ENCODE measurements around the gene PPP1R1A.

The PPP1R1A gene

DNA sequence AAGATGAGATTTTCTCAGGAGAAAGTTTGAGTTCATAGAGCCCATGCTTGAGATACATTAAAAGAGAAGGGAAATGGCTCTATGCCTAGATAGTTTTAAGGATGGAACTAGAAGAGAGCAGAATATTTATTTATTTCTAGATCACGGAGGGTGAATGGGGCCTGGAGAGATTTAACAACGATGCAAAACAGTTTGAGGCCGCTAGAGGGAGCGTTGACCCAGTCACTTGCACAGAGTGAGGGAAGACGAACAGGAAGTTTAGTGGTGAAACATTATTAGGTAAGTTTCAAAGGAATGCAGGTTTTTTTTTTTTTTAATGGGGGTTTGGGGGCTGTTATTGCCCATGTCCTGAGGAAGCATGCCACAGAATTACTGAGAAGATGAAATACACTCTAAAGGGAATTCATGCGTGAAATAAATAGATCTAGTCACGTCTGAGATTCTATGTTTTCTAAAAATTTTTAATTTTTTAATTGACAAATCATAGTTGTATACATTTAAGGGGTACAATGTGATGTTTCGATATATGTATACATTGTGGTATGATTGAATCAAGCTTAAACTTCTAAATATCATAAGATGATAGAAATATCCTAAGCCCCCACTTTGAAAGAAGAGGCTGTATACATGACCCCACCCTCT lies 14.8 kb upstream of the PPP1R1A start:
- peak; percentile 72 for DNase-seq

- DNase-seq: no peak
Measured at GRCh38 chr12:54602661-54603060, 14.2 kb upstream of the PPP1R1A start.

DNA sequence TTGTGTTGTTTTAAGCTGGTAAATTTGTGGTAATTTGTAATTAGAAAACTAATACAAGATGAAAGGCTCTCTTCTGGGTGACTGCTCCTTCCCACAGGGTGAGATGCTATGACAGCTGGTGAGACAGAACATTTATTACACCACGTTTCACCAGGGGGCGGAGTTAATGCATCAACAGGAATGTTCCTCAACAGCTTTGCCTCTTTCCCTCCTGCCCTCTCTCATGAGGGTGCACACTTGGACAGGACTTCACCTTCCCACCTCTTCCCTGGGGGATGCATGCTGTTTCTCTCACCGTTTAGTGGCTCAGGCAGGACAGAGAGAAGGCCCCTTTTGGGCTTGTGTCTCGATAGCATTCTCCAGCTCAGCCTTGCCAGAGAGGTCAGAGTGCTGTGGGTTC lies 13.4 kb upstream of the PPP1R1A start:
- DNase-seq: no peak

DNA sequence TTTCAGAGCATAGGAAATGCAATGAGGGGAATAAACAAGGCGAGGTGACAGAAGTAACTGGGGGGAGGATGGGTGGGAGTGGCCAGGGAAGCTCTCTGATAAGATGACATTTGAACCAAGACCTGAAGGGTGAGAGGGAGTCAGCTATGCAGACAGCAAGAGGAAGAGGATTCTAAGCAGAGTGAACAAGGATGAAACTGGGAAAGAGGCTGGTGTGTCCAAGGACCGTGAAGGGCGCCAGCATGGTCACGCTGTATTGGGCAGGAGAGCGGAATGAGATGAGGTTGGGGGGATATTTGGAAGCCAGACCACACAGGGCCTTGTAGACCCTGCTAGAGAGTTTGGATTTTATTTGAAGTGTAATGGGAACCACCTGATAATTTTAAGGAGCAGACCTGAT lies 10.5 kb upstream of the PPP1R1A start:
- DNase-seq: no peak

- DNase-seq: peak; percentile 63
Measured at GRCh38 chr12:54596526-54596946, 8.1 kb upstream of the PPP1R1A start.

- DNase-seq: no peak
Measured at GRCh38 chr12:54595471-54595870, 7.0 kb upstream of the PPP1R1A start.

GRCh38 chr12:54593725-54594124 lies 5.3 kb upstream of the PPP1R1A start:
- no peak for DNase-seq

DNA sequence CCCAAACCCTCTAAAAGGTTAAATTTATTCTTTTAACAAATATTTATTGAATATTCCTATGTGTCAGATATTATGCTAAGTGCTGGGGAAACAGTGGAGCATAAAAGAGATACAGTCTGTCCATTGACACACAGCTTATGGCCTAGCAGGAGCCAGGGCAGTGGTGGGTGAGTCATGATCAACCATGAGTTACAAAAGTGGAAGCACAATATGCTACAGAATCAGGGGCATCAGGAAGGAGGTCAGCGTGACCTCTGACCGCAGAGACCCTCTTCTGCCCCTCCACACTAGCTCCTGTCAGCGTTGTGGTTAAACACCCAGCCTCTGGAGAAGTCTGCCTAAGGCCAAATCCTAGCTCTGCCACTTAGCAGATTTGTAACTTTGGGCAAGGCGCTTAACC lies 4.7 kb upstream of the PPP1R1A start:
- DNase-seq: no peak

GRCh38 chr12:54592316-54592715 lies 3.9 kb upstream of the PPP1R1A start:
- DNase-seq: no peak

DNA sequence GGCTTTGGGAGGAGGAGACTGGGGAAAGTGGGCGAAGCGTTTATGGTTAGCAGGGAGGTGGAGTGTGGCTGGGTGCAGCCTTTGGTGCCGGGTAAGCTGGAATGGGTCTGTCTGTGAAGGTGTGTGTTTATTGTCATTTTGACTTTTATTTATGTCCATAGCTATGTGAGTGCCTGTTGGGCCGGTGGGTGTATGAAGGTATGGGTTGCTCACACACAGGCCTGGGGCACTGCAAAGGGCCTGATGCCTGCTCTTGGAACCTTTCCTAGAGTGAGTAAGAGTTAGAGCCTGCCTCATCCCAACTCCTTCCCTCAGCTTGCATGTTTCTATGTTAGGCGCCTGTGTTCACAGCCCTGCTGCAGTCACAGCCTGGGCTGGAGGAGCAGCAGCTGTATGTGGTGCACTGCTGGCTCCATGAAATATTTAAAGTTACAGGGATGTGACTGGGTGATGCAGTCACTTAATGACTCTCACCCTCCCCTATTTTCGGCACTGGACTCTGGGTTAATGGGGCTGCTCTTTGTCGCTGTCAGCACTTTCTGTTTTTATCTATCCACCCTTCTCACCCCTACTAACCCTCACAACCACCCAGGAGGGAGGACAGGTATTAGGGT lies 2.6 kb upstream of the PPP1R1A start:
- DNase-seq: no peak

DNA sequence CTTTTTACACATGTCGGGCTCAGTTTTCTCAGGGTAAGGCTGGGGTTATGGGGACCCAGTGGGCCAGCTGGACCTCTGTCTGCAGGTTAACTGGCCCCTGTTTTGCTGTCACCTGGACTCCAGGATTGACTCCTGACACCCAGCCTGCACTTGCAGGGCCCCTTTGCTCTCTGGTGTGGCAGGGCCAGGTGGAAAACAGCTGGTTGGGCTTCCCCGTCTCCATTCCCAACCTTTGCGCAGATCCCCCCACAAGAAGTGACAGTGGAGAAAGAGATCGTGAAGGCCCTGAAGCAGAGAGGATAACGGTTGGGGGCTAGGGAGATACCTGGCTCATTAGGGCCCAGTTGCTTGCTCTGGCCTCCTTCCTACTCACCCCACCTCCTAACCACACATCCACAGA lies 1.5 kb upstream of the PPP1R1A start:
- DNase-seq: no peak

DNA sequence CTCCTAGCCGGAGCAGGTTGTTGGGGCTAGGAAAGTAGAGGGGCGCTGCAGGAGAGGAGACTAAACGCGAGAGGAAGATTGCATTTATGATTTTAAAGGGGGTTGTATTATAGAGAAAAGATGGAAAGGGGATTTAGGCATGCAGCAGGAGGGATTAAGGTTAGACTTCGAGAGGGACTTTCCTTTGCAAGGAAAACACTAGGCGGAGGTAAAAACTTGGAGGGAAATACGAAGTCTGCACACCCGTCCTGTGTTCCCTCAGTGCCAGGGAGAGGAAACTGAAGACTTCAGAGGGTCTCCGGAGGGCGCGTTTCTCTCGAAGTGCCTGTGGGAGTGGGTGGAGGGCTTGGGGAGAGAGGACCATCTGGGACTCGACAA lies 420 bp upstream of the PPP1R1A start:
- no peak for DNase-seq

DNA sequence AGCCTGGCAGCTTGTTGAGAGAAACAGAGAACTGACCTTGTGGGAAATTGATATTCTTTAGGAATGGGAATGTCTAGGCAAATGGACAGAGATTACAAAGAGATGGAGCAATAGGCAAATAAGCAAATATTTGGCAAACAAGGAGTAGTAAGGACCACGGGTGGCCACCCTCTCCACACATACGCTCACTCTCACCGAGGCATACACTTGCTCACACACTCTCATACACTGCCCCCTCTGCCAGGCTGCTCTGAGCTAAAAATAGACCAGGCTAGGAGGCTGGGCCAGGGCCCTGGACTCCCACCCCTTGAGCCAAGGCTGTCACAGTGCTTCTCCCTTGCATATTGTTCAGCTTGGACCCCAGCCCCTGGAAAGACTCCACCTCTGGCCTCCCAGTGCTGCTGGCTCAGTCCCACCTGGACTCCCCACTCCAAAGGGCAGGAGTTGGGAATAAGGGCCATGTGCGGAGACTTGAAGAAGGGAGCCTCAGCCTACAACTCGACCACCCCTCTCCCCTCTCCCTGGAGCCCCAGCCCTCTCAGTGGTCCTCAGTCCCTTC lies 1.1 kb downstream of the PPP1R1A start:
- DNase-seq: no peak

- no peak for DNase-seq
Measured at GRCh38 chr12:54586620-54587019, 1.8 kb downstream of the PPP1R1A start.

GRCh38 chr12:54585243-54585642 lies 3.2 kb downstream of the PPP1R1A start:
- DNase-seq: no peak

DNA sequence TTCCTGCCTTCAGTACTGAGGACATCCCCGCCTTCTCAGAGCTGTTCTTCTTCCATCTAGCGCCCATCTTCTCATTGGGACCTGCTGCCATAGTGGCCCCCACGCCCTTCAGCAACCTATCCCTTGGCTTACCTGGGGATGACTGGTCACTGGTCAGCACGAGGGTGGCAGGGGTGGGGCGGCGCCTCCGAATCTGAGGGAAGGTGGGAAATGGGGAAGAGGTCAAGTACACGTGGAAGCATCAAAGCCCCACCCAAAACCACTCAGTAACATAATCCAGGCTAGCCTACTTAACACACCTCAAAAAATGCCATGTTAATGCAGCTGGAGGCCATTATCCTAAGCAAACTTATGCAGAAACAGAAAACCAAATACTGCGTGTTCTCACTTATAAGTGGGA lies 4.3 kb downstream of the PPP1R1A start:
- DNase-seq: no peak

- no peak for DNase-seq
Measured at GRCh38 chr12:54583726-54584125, 4.7 kb downstream of the PPP1R1A start.

GRCh38 chr12:54581412-54581811 lies 7.0 kb downstream of the PPP1R1A start:
- no peak for DNase-seq

DNA sequence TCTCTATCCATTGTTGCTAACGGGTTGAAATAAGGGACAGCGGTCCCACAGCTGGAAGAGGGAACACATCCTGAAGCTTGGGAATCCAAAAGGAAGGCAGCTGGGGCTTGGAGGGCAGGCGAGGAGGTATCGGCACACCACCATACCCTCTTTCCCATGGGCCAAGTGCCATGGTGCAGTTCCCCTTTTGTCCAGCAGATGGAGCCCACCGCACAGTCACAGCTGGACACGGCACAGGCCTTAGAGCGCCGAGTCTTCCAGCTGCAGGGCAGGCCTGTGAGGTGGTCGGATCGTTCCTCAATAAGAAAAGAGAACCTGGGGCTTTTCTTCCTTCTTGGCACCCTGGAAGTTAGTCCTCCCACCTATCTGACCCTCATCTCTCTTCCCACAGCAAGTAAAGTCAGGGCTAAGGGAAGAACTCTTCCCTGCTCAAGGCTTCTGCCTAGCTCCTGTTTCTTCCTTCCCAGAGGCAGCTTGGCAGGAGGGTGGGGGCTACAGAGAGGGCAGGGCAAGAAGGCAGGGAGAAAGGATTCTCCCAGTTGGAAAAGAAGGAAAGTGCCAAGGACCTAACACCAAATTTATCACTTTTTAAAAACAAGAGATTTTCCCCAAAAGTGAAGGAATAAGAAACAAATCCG lies 8.6 kb downstream of the PPP1R1A start:
- peak; percentile 84 for DNase-seq

- no peak for DNase-seq
Measured at GRCh38 chr12:54579258-54579657, 9.2 kb downstream of the PPP1R1A start.

DNA sequence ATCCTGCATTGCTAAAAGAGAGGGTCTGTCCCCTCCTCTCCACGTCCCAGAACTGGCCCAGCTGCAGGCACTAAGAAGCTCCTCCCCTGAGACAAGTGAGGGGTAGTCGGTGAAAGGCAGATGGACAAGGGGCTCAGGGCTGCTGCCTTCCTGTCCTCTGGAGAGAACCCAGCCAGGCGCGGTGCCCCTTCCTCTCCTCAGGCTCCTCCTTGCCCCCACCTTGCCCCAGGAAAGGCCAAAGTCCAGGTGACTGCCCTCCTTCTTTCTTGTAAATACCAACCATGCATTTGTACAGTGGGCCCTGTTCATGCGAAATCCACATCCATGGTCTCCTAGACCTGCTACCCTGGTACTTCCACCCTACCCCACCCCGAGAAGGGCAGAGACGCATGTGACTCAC lies 9.7 kb downstream of the PPP1R1A start:
- DNase-seq: no peak

GRCh38 chr12:54572881-54573280 lies 15.6 kb downstream of the PPP1R1A start:
- DNase-seq: no peak

- DNase-seq: no peak
Measured at GRCh38 chr12:54571193-54572188, 17.0 kb downstream of the PPP1R1A start.
